K562 (cell line): ENCODE data around the gene SLC2A14.
"Not testable (repeated sequence)": the region's sequence is repeated elsewhere in the genome, so short reads cannot be mapped to it uniquely, and the experiment has no call there.

Experiments used
- ATF3 ChIP-seq, 2 experiments: fragments of 450-650 bp in 1 of 2; sonication (generic) in 1 of 2; formaldehyde crosslinking in 1 of 2; IDR thresholded peaks in 1 of 2; conservative IDR thresholded peaks in 1 of 2; 2 replicates each; pipeline versions ENCODE4 v1.6.1 to v1.8.1; 2016 to 2023; ENCODE audit warnings: mild to moderate bottlenecking in 2 of 2, moderate library complexity in 2 of 2, inconsistent platforms in 1 of 2, missing genetic modification reagents in 1 of 2
- CHD1 ChIP-seq: fragments of 200-600 bp; sonication (generic); IDR thresholded peaks from one replicate; pipeline ENCODE4 v1.6.1; 2012; ENCODE audit warnings: mild to moderate bottlenecking, moderate library complexity, low read length, inconsistent platforms
- CTCF ChIP-seq, 3 experiments: IDR thresholded peaks in 2 of 3; conservative IDR thresholded peaks in 1 of 3; 2 replicates each; pipeline ENCODE4 v1.5.1; 2011 to 2012; ENCODE audit warnings: low read length in 3 of 3, mild to moderate bottlenecking in 3 of 3, control low read depth in 2 of 3, improper control_type of control experiment in 1 of 3, inconsistent platforms in 1 of 3, low read depth in 1 of 3, mixed read lengths in 1 of 3, moderate library complexity in 1 of 3; ENCODE audit not compliant: insufficient read depth in 2 of 3
- HMG20B ChIP-seq: fragments of 250-450 bp; sonication (Bioruptor Pico); IDR thresholded peaks from 2 replicates; pipeline ENCODE4 v1.5.0; 2021; ENCODE audit warnings: mild to moderate bottlenecking
- IRF1 ChIP-seq: sonication (generic); formaldehyde crosslinking; IDR thresholded peaks from 2 replicates; pipeline ENCODE4 v1.8.0; 2022; ENCODE audit warnings: missing genetic modification reagents, mild to moderate bottlenecking, borderline replicate concordance
- TEAD4 ChIP-seq, 2 experiments: sonication (generic) in 1 of 2; formaldehyde crosslinking in 1 of 2; IDR thresholded peaks; 2 replicates each; pipeline versions ENCODE4 v1.6.1 to v1.8.0; 2012 to 2022; ENCODE audit warnings: borderline replicate concordance in 1 of 2, inconsistent platforms in 1 of 2, low read length in 1 of 2, mild to moderate bottlenecking in 1 of 2, missing genetic modification reagents in 1 of 2
- ZBTB8A ChIP-seq: fragments of 450-650 bp; IDR thresholded peaks from 2 replicates; pipeline ENCODE4 v1.6.1; 2018; ENCODE audit warnings: mild to moderate bottlenecking, moderate library complexity; ENCODE audit not compliant: partially characterized antibody
- ZNF398 ChIP-seq: fragments of 250-450 bp; sonication (Bioruptor Pico); IDR thresholded peaks from 2 replicates; pipeline ENCODE4 v1.8.0; 2021; ENCODE audit warnings: moderate library complexity, mild to moderate bottlenecking, inconsistent platforms

DNA sequence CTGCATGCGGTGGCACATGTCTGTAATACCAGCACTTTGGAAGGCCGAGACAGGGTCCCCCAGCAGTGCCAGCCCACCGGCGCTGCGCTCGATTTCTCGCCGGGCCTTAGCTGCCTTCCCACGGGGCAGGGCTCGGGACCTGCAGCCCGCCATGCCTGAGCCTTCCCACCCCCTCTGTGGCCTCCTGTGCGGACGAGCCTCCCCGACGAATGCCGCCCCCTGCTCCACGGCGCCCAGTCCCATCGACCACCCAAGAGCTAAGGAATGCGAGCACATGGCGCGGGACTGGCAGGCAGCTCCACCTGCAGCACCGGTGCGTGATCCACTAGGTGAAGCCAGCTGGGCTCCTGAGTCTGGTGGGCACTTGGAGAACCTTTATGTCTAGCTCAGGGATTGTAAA is 10.4 kb downstream of the SLC2A14 start:
- TF ChIP-seq TEAD4 (IDR thresholded peaks at IDR 0.05; ENCODE audit: low read length); TEAD4 (CRISPR knock-in tag; IDR thresholded peaks at IDR 0.05; ENCODE audit: borderline replicate concordance); CTCF (IDR thresholded peaks at IDR 0.05 in 2 of 3, conservative IDR thresholded peaks at IDR 0.05 in 1 of 3; ENCODE audit: insufficient read depth in 2 of 3, low read depth in 1 of 3, low read length in 3 of 3); IRF1 (CRISPR knock-in tag); HMG20B; ATF3 (IDR thresholded peaks at IDR 0.05); ATF3 (CRISPR knock-in tag; conservative IDR thresholded peaks at IDR 0.05); ZBTB8A; CHD1; ZNF398: not testable (repeated sequence)
